Cardiac septum (tissue), 1 donor: Measurements from ENCODE around the gene NXPH3. TPM values are rescaled to one million over a fixed set of nuclear protein-coding genes. Genes with fewer than 3 reads are reported as not detected.
"Not testable (repeated sequence)": the region's sequence is repeated elsewhere in the genome, so short reads cannot be mapped to it uniquely, and the experiment has no call there.

Experiments used
- DNase-seq: peaks from one replicate; pipeline ENCODE4 v3.0.0-alpha.2; 2020; ENCODE audit warnings: low spot score
- intact Hi-C: fragments of 100-400 bp; cut with DNase I; formaldehyde crosslinking; loops from one replicate; pipeline ENCODE4 v1.14.0; 2022
- long read RNA-seq: library from polyadenylated mRNA; unstranded; transcript quantifications from one replicate; pipeline ENCODE4 v2.0.0, GENCODE V29; 2021
- total RNA-seq: library from RNA; stranded (reverse); fragmentation: NEBNext Ultra II Directional; extraction: Animal tissue kit (Norgen Biotek cat#: 25700); gene quantifications from one replicate; pipeline ENCODE4 v1.2.1, GENCODE V29; 2021
- donor health status: DM: no; HTN: no; CAD: no.

Gene NXPH3
- total RNA-seq: 4.4 TPM
- long read RNA-seq, full-length matches to known transcripts: 5 of 5 reads
- long read RNA-seq, partial matches to known transcripts: 0 of 5 reads
- long read RNA-seq, other reads (novel, unspliced or antisense): 0 of 5 reads

GRCh38 chr17:49575679-49576087 lies at the start of gene NXPH3:
NXPH3 (plus strand) TSS chr17:49575871; CDS start chr17:49576220, 349 bp downstream.
- intact Hi-C loops: loop anchor here (5.0 kb wide), 2 partner anchors 42 to 102 kb away; partner anchors contain the start of gene SPOP
- DNase-seq: peak; percentile 88

GRCh38 chr17:49527927-49528651 lies 47.6 kb upstream of the NXPH3 start:
- peak; percentile 35 for DNase-seq
- intact Hi-C loops: no loop called here

GRCh38 chr17:49528966-49529365 lies 46.7 kb upstream of the NXPH3 start:
- DNase-seq: peak; percentile 31
- intact Hi-C loops: no loop called here

GRCh38 chr17:49530118-49530517 lies 45.6 kb upstream of the NXPH3 start:
- no peak for DNase-seq
- intact Hi-C loops: no loop called here

GRCh38 chr17:49543860-49544259 lies 31.8 kb upstream of the NXPH3 start:
- intact Hi-C loops: no loop called here
- DNase-seq: peak; percentile 5

GRCh38 chr17:49545007-49545660 lies 30.5 kb upstream of the NXPH3 start:
- DNase-seq: peak; percentile 10

GRCh38 chr17:49545806-49546545 lies 29.7 kb upstream of the NXPH3 start:
- DNase-seq: peak; percentile 61
- intact Hi-C loops: loop anchor here (5.0 kb wide), 1 partner anchor 34 kb away; no protein-coding TSS in a partner anchor

More at GRCh38 chr17:49545007-49545660, 30.5 kb upstream of the NXPH3 start:
- intact Hi-C loops: loop anchor here (5.0 kb wide), 1 partner anchor 33 kb away; no protein-coding TSS in a partner anchor

GRCh38 chr17:49546546-49547535 lies 28.8 kb upstream of the NXPH3 start:
- peak; percentile 68 for DNase-seq
- intact Hi-C loops: loop anchor here (5.0 kb wide), 1 partner anchor 35 kb away; no protein-coding TSS in a partner anchor

GRCh38 chr17:49547566-49547965 lies 28.1 kb upstream of the NXPH3 start:
- intact Hi-C loops: loop anchor here (5.0 kb wide), 1 partner anchor 35 kb away; no protein-coding TSS in a partner anchor
- DNase-seq: peak; percentile 78

GRCh38 chr17:49548051-49548505 lies 27.6 kb upstream of the NXPH3 start:
- DNase-seq: peak; percentile 68
- intact Hi-C loops: loop anchor here (2.0 to 5.0 kb wide), 2 partner anchors 36 to 113 kb away; no protein-coding TSS in a partner anchor

GRCh38 chr17:49548506-49549310 lies 27.0 kb upstream of the NXPH3 start:
- peak; percentile 76 for DNase-seq
- intact Hi-C loops: loop anchor here (2.0 to 5.0 kb wide), 2 partner anchors 36 to 114 kb away; no protein-coding TSS in a partner anchor

- intact Hi-C loops: loop anchor here (2.0 to 5.0 kb wide), 2 partner anchors 37 to 114 kb away; no protein-coding TSS in a partner anchor
- peak; percentile 51 for DNase-seq
Measured at GRCh38 chr17:49549311-49549605, 26.4 kb upstream of the NXPH3 start.

GRCh38 chr17:49549691-49550678 lies 25.7 kb upstream of the NXPH3 start:
- intact Hi-C loops: loop anchor here (2.0 to 5.0 kb wide), 2 partner anchors 38 to 115 kb away; no protein-coding TSS in a partner anchor
- peak; percentile 69 for DNase-seq

- intact Hi-C loops: not testable (repeated sequence)
- DNase-seq: peak; percentile 5
Measured at GRCh38 chr17:49550764-49551163, 24.9 kb upstream of the NXPH3 start.

GRCh38 chr17:49551221-49552069 lies 24.2 kb upstream of the NXPH3 start:
- peak; percentile 62 for DNase-seq
- intact Hi-C loops: no loop called here
